GM19025 (cell line): ENCODE data around the gene MOK.
"Not testable (repeated sequence)": the region's sequence is repeated elsewhere in the genome, so short reads cannot be mapped to it uniquely, and the experiment has no call there.

Experiments used
- ATAC-seq: cut with Tn5 transposase; IDR thresholded peaks from one replicate; pipeline ENCODE4 v1.9.1; 2021; ENCODE audit warnings: mild to moderate bottlenecking, low read depth, moderate library complexity; ENCODE audit not compliant: unreplicated experiment

MOK gene

GRCh38 chr14:102250636-102251035 lies 54.3 kb downstream of the MOK start:
- ATAC-seq: no peak

- no peak for ATAC-seq
Measured at GRCh38 chr14:102249981-102250380, 55.0 kb downstream of the MOK start.

GRCh38 chr14:102249041-102249440 lies 55.9 kb downstream of the MOK start:
- ATAC-seq: no peak

- no peak for ATAC-seq
Measured at GRCh38 chr14:102248121-102248520, 56.8 kb downstream of the MOK start.

GRCh38 chr14:102246071-102246470 lies 58.9 kb downstream of the MOK start:
- no peak for ATAC-seq

- ATAC-seq: not testable (repeated sequence)
Measured at GRCh38 chr14:102243795-102244194, 61.2 kb downstream of the MOK start.

GRCh38 chr14:102241147-102241546 lies 63.8 kb downstream of the MOK start:
- no peak for ATAC-seq

- not testable (repeated sequence) for ATAC-seq
Measured at GRCh38 chr14:102240481-102240880, 64.5 kb downstream of the MOK start.

- no peak for ATAC-seq
Measured at GRCh38 chr14:102239231-102239630, 65.7 kb downstream of the MOK start.

- ATAC-seq: no peak
Measured at GRCh38 chr14:102238766-102239165, 66.2 kb downstream of the MOK start.

GRCh38 chr14:102238131-102238530 lies 66.8 kb downstream of the MOK start:
- ATAC-seq: no peak

- no peak for ATAC-seq
Measured at GRCh38 chr14:102236026-102236425, 68.9 kb downstream of the MOK start.

GRCh38 chr14:102235275-102235897 lies 69.6 kb downstream of the MOK start:
- ATAC-seq: no peak

- no peak for ATAC-seq
Measured at GRCh38 chr14:102234331-102235264, 70.4 kb downstream of the MOK start.

- no peak for ATAC-seq
Measured at GRCh38 chr14:102233081-102233480, 71.9 kb downstream of the MOK start.

- no peak for ATAC-seq
Measured at GRCh38 chr14:102232348-102232625, 72.7 kb downstream of the MOK start.

GRCh38 chr14:102231476-102232347 lies 73.3 kb downstream of the MOK start:
- no peak for ATAC-seq

- no peak for ATAC-seq
Measured at GRCh38 chr14:102230481-102231210, 74.3 kb downstream of the MOK start.

- no peak for ATAC-seq
Measured at GRCh38 chr14:102229739-102230092, 75.2 kb downstream of the MOK start.

- no peak for ATAC-seq
Measured at GRCh38 chr14:102229071-102229738, 75.8 kb downstream of the MOK start.
